Tibial nerve (tissue), 4 donors: Measurements from ENCODE around the gene TPRX1. TPM values are rescaled to one million over a fixed set of nuclear protein-coding genes. Genes with fewer than 3 reads are reported as not detected.

ENCODE experiments used
- DNase-seq, 2 donors: peaks; one replicate each; pipeline ENCODE4 v3.0.0-alpha.2; 2019; ENCODE audit warnings: low spot score in 2 of 2
- H3K27ac ChIP-seq, 4 donors: fragments of 200-600 bp; sonication (generic) in 3 of 4; one replicate each; pipeline ENCODE4 v1.5.1; 2017 to 2019; ENCODE audit warnings: mild to moderate bottlenecking in 1 of 4
- H3K27me3 ChIP-seq, 2 donors: fragments of 200-600 bp; sonication (generic) in 1 of 2; one replicate each; pipeline versions ENCODE4 v1.5.1 to v1.6.0; 2017 to 2019
- H3K36me3 ChIP-seq, 3 donors: fragments of 200-600 bp; sonication (generic); one replicate each; pipeline ENCODE4 v1.5.1; 2018 to 2019
- H3K4me1 ChIP-seq, 4 donors: fragments of 200-600 bp; sonication (generic) in 3 of 4; one replicate each; pipeline ENCODE4 v1.5.1; 2017 to 2019
- H3K4me3 ChIP-seq, 4 donors: fragments of 200-600 bp; sonication (generic) in 3 of 4; one replicate each; pipeline ENCODE4 v1.5.1; 2017 to 2019; ENCODE audit warnings: mild to moderate bottlenecking in 1 of 4, moderate library complexity in 1 of 4
- H3K9me3 ChIP-seq, 4 donors: fragments of 200-600 bp; sonication (generic) in 3 of 4; one replicate each; pipeline ENCODE4 v1.5.1; 2017 to 2019
- CTCF ChIP-seq, 5 experiments: fragments of 200-600 bp in 3 of 5; fragments of 450-650 bp in 2 of 5; sonication (generic) in 3 of 5; IDR thresholded peaks; one replicate each; pipeline ENCODE4 v1.5.1; 2016 to 2019; ENCODE audit warnings: antibody characterized with exemption in 5 of 5, mild to moderate bottlenecking in 3 of 5, moderate library complexity in 2 of 5
- EP300 ChIP-seq, 2 donors: sonication (generic); formaldehyde crosslinking; IDR thresholded peaks; one replicate each; pipeline ENCODE4 v1.6.1; 2017; ENCODE audit warnings: antibody characterized with exemption in 2 of 2, mild to moderate bottlenecking in 1 of 2
- POLR2A ChIP-seq, 2 donors: fragments of 450-650 bp; IDR thresholded peaks; one replicate each; pipeline ENCODE4 v1.6.1; 2017; ENCODE audit warnings: antibody characterized with exemption in 2 of 2, mild to moderate bottlenecking in 2 of 2, moderate library complexity in 2 of 2
- WGBS, 2 donors: methylation state at CpG; one replicate each; pipeline ENCODE4 v1.1.5; 2018; 5-methylcytosine and 5-hydroxymethylcytosine counted together
- total RNA-seq, 4 donors: library from RNA; depleted of rRNA; stranded (reverse); fragments of >200 nt; gene quantifications; one replicate each; pipeline ENCODE4 v1.1.0, GENCODE V29; 2016

TPRX1 gene
- total RNA-seq, 4 donors from 2014 or later, result not detected

DNA sequence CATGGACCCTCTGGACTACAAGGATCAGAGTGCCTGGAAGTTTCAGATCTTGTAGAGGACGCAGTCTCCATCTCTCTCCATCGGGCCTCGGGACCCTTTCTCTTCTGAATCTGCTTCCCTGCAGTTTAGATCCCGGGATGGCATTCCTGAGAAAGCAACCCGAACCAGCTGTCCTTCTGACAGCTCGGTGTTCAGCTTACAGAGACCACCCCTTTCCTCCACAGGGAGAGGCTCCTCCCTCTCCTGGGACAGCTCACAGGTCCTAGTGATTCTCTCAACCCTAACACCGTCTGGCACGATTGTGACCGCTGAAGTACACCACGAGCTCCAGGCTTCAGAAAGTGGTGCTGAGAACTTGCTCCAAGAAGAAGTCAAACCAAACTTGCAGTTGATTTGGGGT is 35.6 kb upstream of the TPRX1 start:
- Histone ChIP-seq H3K4me3 (no peak overlapping the region), H3K27ac (no peak overlapping the region), H3K4me1 (no peaks in the 10 kb centered on the region), H3K36me3 (no peaks in the 10 kb centered on the region), H3K27me3 (peaks cover 0 to 43% of the 10 kb centered on the region in 2 donors), H3K9me3 (no peaks in the 10 kb centered on the region)
- no peak for TF ChIP-seq POLR2A (IDR thresholded peaks at IDR 0.05)
- TF ChIP-seq EP300 (IDR thresholded peaks at IDR 0.05), result no peak
- no peak for TF ChIP-seq CTCF (IDR thresholded peaks at IDR 0.05)
- 28 to 31% methylated on average over 10 of the region's 10 CpGs for WGBS, 2 donors
- DNase-seq, result no peak

- H3K9me3 ChIP-seq, result no peaks in the 10 kb centered on the region
- TF ChIP-seq CTCF (IDR thresholded peaks at IDR 0.05) (no peak), EP300 (IDR thresholded peaks at IDR 0.05) (no peak), POLR2A (IDR thresholded peaks at IDR 0.05) (no peak)
- no peaks in the 10 kb centered on the region for H3K4me1 ChIP-seq
- no peak overlapping the region for H3K27ac ChIP-seq
- no peaks in the 10 kb centered on the region for H3K36me3 ChIP-seq
- H3K4me3 ChIP-seq, result no peak overlapping the region
- H3K27me3 ChIP-seq, result peaks cover 0 to 43% of the 10 kb centered on the region in 2 donors
- DNase-seq, result no peak
- WGBS, 2 donors, result 47 to 55% methylated on average over 14 to 15 of the region's 16 CpGs
These were observed 35.1 kb upstream of the TPRX1 start for GRCh38 chr19:47839411-47839810.

DNA sequence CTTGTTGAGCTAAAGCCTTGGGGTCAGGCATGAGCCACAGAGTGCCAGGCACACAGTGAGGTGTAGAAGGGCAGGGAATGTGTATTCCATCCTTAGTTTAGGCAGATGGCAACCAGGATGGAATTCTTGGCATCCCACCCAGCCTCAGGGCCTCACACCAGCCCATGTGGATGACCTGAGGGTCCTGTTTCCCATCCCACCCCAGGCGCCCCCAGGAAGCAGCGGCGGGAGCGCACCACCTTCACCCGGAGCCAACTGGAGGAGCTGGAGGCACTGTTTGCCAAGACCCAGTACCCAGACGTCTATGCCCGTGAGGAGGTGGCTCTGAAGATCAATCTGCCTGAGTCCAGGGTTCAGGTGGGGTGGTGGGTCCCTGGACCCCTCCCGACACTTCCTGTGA is 31.7 kb upstream of the TPRX1 start:
- Histone ChIP-seq H3K27ac (no peak overlapping the region), H3K4me1 (no peaks in the 10 kb centered on the region), H3K27me3 (peaks cover 0 to 15% of the 10 kb centered on the region in 2 donors), H3K4me3 (no peak overlapping the region), H3K9me3 (no peaks in the 10 kb centered on the region), H3K36me3 (no peaks in the 10 kb centered on the region)
- TF ChIP-seq POLR2A (IDR thresholded peaks at IDR 0.05), result no peak
- no peak for TF ChIP-seq CTCF (IDR thresholded peaks at IDR 0.05)
- no peak for TF ChIP-seq EP300 (IDR thresholded peaks at IDR 0.05)
- no peak for DNase-seq
- WGBS, 2 donors, result 57 to 71% methylated on average over 1 to 8 of the region's 8 CpGs

GRCh38 chr19:47832723-47833122 is 28.4 kb upstream of the TPRX1 start:
- TF ChIP-seq POLR2A (IDR thresholded peaks at IDR 0.05), result no peak
- TF ChIP-seq EP300 (IDR thresholded peaks at IDR 0.05), result no peak
- no peak for TF ChIP-seq CTCF (IDR thresholded peaks at IDR 0.05)
- Histone ChIP-seq H3K36me3 (no peaks in the 10 kb centered on the region), H3K27ac (no peak overlapping the region), H3K27me3 (no peaks in the 10 kb centered on the region), H3K4me1 (no peaks in the 10 kb centered on the region), H3K9me3 (no peaks in the 10 kb centered on the region), H3K4me3 (no peak overlapping the region)
- WGBS, 2 donors, result 80 to 95% methylated on average over 4 of the region's 4 CpGs
- DNase-seq, result no peak

DNA sequence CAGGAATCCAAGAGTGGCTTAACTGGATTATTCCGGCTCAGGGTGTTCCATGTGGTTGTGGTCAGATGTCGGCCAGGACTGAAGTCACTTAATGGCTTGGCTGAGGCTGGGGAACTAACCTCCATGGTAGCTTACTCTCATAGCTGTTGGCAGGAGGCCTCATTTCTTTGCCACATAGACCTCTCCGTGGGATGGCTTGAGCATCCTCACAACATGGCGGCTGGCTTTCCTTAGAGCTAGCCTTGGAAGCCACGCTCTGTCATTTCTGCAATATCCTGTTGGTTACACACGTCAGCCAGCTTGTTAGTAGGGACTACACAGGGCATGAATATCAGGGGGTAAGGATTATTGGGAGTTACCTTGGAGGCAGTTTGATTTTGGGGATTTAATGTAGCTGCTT is 22.4 kb upstream of the TPRX1 start:
- peaks cover 0 to 6% of the 10 kb centered on the region in 2 donors for H3K27me3 ChIP-seq
- 85 to 87% methylated on average over 6 of the region's 6 CpGs for WGBS, 2 donors
- H3K4me3 ChIP-seq, result no peak overlapping the region
- H3K36me3 ChIP-seq, result no peaks in the 10 kb centered on the region
- no peaks in the 10 kb centered on the region for H3K4me1 ChIP-seq
- H3K9me3 ChIP-seq, result peaks cover 0 to 7% (median 0%) of the 10 kb centered on the region in 4 donors
- TF ChIP-seq CTCF (IDR thresholded peaks at IDR 0.05), result no peak
- TF ChIP-seq EP300 (IDR thresholded peaks at IDR 0.05), result no peak
- TF ChIP-seq POLR2A (IDR thresholded peaks at IDR 0.05), result no peak
- no peak overlapping the region for H3K27ac ChIP-seq
- no peak for DNase-seq
